Mesenchymal stem cell (in vitro differentiated cells and primary cell): ENCODE results near the gene OBSL1.

Experiments used
- DNase-seq: peaks from one replicate; pipeline ENCODE4 v3.0.0-alpha.2; 2013
- H2AFZ ChIP-seq: one replicate; pipeline ENCODE4 v1.6.1; 2013; ENCODE audit warnings: low read depth, mild to moderate bottlenecking, control low read depth, inconsistent platforms, low read length, moderate library complexity
- H2AK5ac ChIP-seq: 2 replicates; pipeline ENCODE4 v1.6.1; 2013; ENCODE audit warnings: low read length, moderate library complexity, mild to moderate bottlenecking, inconsistent platforms; ENCODE audit not compliant: severe bottlenecking
- H2BK120ac ChIP-seq: one replicate; pipeline ENCODE4 v1.6.1; 2013; ENCODE audit warnings: low read depth, mild to moderate bottlenecking, inconsistent platforms, low read length, moderate library complexity
- H2BK12ac ChIP-seq, 2 experiments: one replicate each; pipeline ENCODE4 v1.6.1; 2013; ENCODE audit warnings: inconsistent platforms in 2 of 2, low read length in 2 of 2, mild to moderate bottlenecking in 2 of 2, moderate library complexity in 2 of 2, control low read depth in 1 of 2
- H2BK15ac ChIP-seq: one replicate; pipeline ENCODE4 v1.6.1; 2013; ENCODE audit warnings: mild to moderate bottlenecking, low read depth, inconsistent platforms; ENCODE audit not compliant: poor library complexity, severe bottlenecking
- H2BK5ac ChIP-seq: 2 replicates; pipeline ENCODE4 v1.6.1; 2013; ENCODE audit warnings: low read depth, mild to moderate bottlenecking, low read length, control low read depth, inconsistent platforms; ENCODE audit not compliant: poor library complexity, severe bottlenecking
- H3K14ac ChIP-seq, 2 experiments: one replicate each; pipeline ENCODE4 v1.6.1; 2013; ENCODE audit warnings: inconsistent platforms in 2 of 2, low read length in 2 of 2, control low read depth in 1 of 2, mild to moderate bottlenecking in 1 of 2, moderate library complexity in 1 of 2
- H3K18ac ChIP-seq, 2 experiments: one replicate each; pipeline ENCODE4 v1.6.1; 2013; ENCODE audit warnings: inconsistent platforms in 2 of 2, low read length in 2 of 2, control low read depth in 1 of 2, low read depth in 1 of 2, mild to moderate bottlenecking in 1 of 2
- H3K23ac ChIP-seq, 2 experiments: one replicate each; pipeline ENCODE4 v1.6.1; 2013; ENCODE audit warnings: inconsistent platforms in 2 of 2, low read length in 2 of 2, mild to moderate bottlenecking in 2 of 2, moderate library complexity in 2 of 2, control low read depth in 1 of 2
- H3K27ac ChIP-seq: 2 replicates; pipeline ENCODE4 v1.5.1; 2013; ENCODE audit warnings: mild to moderate bottlenecking, moderate library complexity, low read length, control low read depth, inconsistent platforms; ENCODE audit not compliant: poor library complexity, severe bottlenecking
- H3K27me3 ChIP-seq, 2 experiments: 2 replicates each; pipeline versions ENCODE4 v1.6.1 to v1.7.0; 2013; ENCODE audit warnings: low read length in 2 of 2, mild to moderate bottlenecking in 2 of 2, moderate library complexity in 2 of 2, control low read depth in 1 of 2, inconsistent platforms in 1 of 2; ENCODE audit not compliant: control insufficient read depth in 1 of 2, insufficient read depth in 1 of 2
- H3K36me3 ChIP-seq, 2 experiments: 2 replicates each; pipeline versions ENCODE4 v1.6.1 to v1.7.0; 2013; ENCODE audit warnings: low read length in 2 of 2, control low read depth in 1 of 2, inconsistent platforms in 1 of 2, low read depth in 1 of 2, mild to moderate bottlenecking in 1 of 2; ENCODE audit not compliant: insufficient read depth in 2 of 2, control insufficient read depth in 1 of 2
- H3K4ac ChIP-seq, 2 experiments: one replicate each; pipeline ENCODE4 v1.6.1; 2013; ENCODE audit warnings: inconsistent platforms in 2 of 2, low read length in 2 of 2, mild to moderate bottlenecking in 2 of 2, moderate library complexity in 2 of 2, control low read depth in 1 of 2, low read depth in 1 of 2
- H3K4me1 ChIP-seq: 2 replicates; pipeline ENCODE4 v1.6.1; 2013; ENCODE audit warnings: low read depth, low read length, control low read depth; ENCODE audit not compliant: control insufficient read depth, insufficient read depth
- H3K4me2 ChIP-seq: 2 replicates; pipeline ENCODE4 v1.6.1; 2013; ENCODE audit warnings: low read length, mild to moderate bottlenecking, inconsistent platforms; ENCODE audit not compliant: poor library complexity, severe bottlenecking
- H3K4me3 ChIP-seq, 2 experiments: 2 replicates each; pipeline versions ENCODE4 v1.5.1 to v1.7.0; 2013; ENCODE audit warnings: low read length in 2 of 2, mild to moderate bottlenecking in 2 of 2, control low read depth in 1 of 2, low read depth in 1 of 2; ENCODE audit not compliant: insufficient read depth in 1 of 2
- H3K79me1 ChIP-seq: replicated peaks from 2 replicates; pipeline ENCODE4 v1.6.1; 2013; ENCODE audit warnings: mild to moderate bottlenecking, control low read depth, low read length, inconsistent platforms; ENCODE audit not compliant: poor library complexity, severe bottlenecking
- H3K9ac ChIP-seq: 2 replicates; pipeline ENCODE4 v1.7.0; 2013; ENCODE audit warnings: mild to moderate bottlenecking, low read length, moderate library complexity
- H3K9me3 ChIP-seq: 2 replicates; pipeline ENCODE4 v1.7.0; 2013; ENCODE audit warnings: mild to moderate bottlenecking, low read length; ENCODE audit not compliant: control insufficient read depth
- H4K8ac ChIP-seq: one replicate; pipeline ENCODE4 v1.6.1; 2013; ENCODE audit warnings: inconsistent platforms, mild to moderate bottlenecking, low read length, moderate library complexity
- H4K91ac ChIP-seq: one replicate; pipeline ENCODE4 v1.6.1; 2013; ENCODE audit warnings: mild to moderate bottlenecking, low read length, inconsistent platforms
- WGBS: methylation state at CpG from one replicate; pipeline ENCODE4 v1.1.7; 2013; ENCODE audit warnings: mixed read lengths; 5-methylcytosine and 5-hydroxymethylcytosine counted together

Gene OBSL1

DNA sequence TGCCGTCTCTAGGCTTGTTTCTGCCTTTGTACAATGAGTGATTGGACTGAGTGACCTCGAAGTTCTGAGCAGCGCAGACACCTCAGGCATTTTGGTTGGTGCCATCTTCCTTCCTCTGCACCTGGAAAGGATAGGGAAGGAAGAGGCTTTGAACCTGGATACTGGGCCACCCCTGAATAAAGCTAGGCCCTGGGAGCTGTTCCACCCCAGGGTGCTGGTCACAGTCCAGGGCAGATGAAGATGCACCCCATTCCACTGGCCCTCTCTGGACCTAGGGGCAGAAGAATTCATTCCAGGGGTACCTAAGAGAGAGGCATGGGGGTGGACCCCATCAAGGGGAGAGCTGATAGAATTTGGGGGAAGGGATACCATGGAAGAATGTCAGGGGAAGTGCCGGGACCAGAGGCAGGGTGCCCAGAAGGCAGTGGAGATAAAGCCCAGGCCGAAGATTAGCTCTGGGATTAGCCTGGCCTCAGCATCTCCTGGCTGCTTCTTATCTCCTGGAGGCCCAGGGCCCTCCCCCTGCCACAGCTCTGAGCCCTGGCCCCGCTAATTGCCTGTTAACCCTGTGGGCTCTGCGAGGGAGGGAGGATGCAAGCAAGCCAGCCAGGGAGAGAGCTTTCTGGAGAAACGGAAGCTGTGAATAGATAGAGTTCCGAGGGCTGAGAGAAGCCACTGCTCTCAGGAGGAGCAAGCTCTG, 45.7 kb downstream of the OBSL1 start:
- no peak overlapping the region for H2AK5ac ChIP-seq
- no peaks in the 10 kb centered on the region for H3K79me1 ChIP-seq
- no peak overlapping the region for H3K4ac ChIP-seq
- no peak overlapping the region for H3K9ac ChIP-seq
- no peak overlapping the region for H3K4me2 ChIP-seq
- H3K27me3 ChIP-seq = peaks cover 38 to 50% of the 10 kb centered on the region in 2 experiments
- no peaks in the 10 kb centered on the region for H3K9me3 ChIP-seq
- H4K8ac ChIP-seq = no peak overlapping the region
- H3K4me1 ChIP-seq = peaks cover 23% of the 10 kb centered on the region
- DNase-seq = no peak
- no peak overlapping the region for H2BK120ac ChIP-seq
- no peak overlapping the region for H3K4me3 ChIP-seq
- no peak overlapping the region for H2BK5ac ChIP-seq
- H2BK15ac ChIP-seq = no peak overlapping the region
- H4K91ac ChIP-seq = no peak overlapping the region
- H3K27ac ChIP-seq = no peak overlapping the region
- H3K18ac ChIP-seq = no peak overlapping the region
- H3K14ac ChIP-seq = no peak overlapping the region
- H2BK12ac ChIP-seq = no peak overlapping the region
- 39% methylated on average over 7 of the region's 9 CpGs for WGBS
- no peaks in the 10 kb centered on the region for H3K36me3 ChIP-seq
- no peak overlapping the region for H3K23ac ChIP-seq
- no peak overlapping the region for H2AFZ ChIP-seq

DNA sequence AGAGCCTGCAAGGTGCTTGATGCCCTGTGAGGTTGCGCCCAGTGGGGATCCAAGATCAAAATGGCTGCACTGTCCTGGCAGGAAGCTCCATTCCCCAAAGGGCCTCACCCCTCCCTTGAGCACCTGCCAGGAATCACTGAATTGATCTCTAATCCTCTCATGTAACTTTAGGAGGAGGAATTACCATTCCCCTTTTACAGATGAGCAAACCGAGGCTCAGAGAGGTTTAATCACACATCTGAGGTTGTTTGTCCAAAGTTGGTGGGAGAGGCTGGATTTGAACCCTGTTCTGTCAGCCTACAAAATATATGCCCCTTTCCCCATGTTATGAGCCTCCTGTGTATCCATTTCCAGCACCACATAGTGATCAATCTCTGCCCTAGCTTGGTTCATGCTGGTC, 46.5 kb downstream of the OBSL1 start:
- H3K9me3 ChIP-seq = no peaks in the 10 kb centered on the region
- no peak overlapping the region for H2BK120ac ChIP-seq
- H2BK15ac ChIP-seq = no peak overlapping the region
- peaks cover 37 to 48% of the 10 kb centered on the region in 2 experiments for H3K27me3 ChIP-seq
- no peak overlapping the region for H3K9ac ChIP-seq
- H2BK12ac ChIP-seq = no peak overlapping the region
- H3K4me3 ChIP-seq = no peak overlapping the region
- no peak overlapping the region for H3K23ac ChIP-seq
- no peak overlapping the region for H4K8ac ChIP-seq
- H2AFZ ChIP-seq = no peak overlapping the region
- H3K4me2 ChIP-seq = no peak overlapping the region
- H3K79me1 ChIP-seq = no peaks in the 10 kb centered on the region
- H3K36me3 ChIP-seq = no peaks in the 10 kb centered on the region
- no peak overlapping the region for H2AK5ac ChIP-seq
- peaks cover 28% of the 10 kb centered on the region for H3K4me1 ChIP-seq
- H2BK5ac ChIP-seq = no peak overlapping the region
- no peak overlapping the region for H3K4ac ChIP-seq
- H3K27ac ChIP-seq = no peak overlapping the region
- H4K91ac ChIP-seq = no peak overlapping the region
- DNase-seq = no peak
- WGBS = 94% methylated on average over 2 of the region's 2 CpGs
- H3K14ac ChIP-seq = no peak overlapping the region
- H3K18ac ChIP-seq = no peak overlapping the region

DNA sequence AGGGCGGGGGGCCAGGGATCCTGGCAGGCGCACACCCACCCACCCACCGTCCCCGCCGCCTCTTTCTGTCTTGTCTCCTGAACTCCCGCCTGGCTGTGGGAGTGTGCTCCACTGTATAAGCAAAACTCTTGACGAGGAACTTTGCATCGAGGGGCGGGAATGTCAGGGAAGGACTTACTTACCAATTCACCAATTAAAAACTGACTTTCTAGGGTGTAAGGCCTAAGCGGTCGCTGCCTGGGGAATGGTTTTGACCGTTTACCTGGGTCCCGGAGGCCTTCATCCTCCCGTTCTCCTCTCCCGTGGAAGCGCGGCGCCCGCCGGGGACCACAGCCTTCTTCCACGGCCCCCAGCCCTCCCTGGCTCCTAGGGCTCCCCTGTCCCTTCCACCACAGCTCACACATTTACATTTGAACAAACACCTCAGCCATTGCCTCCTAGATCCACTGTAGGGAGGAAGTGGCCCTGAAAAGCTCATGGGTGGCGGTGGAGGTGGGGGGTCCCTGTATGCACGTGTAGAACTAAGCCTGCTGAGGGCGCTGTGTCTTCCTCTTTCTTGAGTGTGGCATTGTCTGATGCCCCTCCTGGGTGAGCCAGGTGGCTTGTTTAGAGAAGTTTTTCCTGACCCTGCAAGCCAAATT, 48.2 kb downstream of the OBSL1 start:
- no peak overlapping the region for H2AFZ ChIP-seq
- WGBS = 47% methylated on average over 14 of the region's 24 CpGs

More for the DNA sequence above, 48.2 kb downstream of the OBSL1 start:
- Histone ChIP-seq H3K79me1 (no peaks in the 10 kb centered on the region), H2AK5ac (no peak overlapping the region), H2BK12ac (peak overlapping the region in 1 of 2 experiments; percentile 64), H4K91ac (peak overlapping the region; percentile 9), H3K4me2 (peak overlapping the region; percentile 62), H2BK120ac (no peak overlapping the region), H2BK15ac (peak overlapping the region; percentile 26), H3K18ac (no peak overlapping the region), H3K4me1 (peaks cover 28% of the 10 kb centered on the region), H2BK5ac (no peak overlapping the region), H3K27ac (no peak overlapping the region), H3K14ac (no peak overlapping the region), H3K9ac (peak overlapping the region; percentile 54), H3K36me3 (no peaks in the 10 kb centered on the region), H3K4me3 (peak overlapping the region in 1 of 2 experiments; percentile 49), H3K4ac (peak overlapping the region in 1 of 2 experiments; percentile 54), H3K23ac (peak overlapping the region in 1 of 2 experiments; percentile 78), H4K8ac (no peak overlapping the region), H3K27me3 (peaks cover 25 to 38% of the 10 kb centered on the region in 2 experiments), H3K9me3 (no peaks in the 10 kb centered on the region)
- no peak for DNase-seq
